ENCODE data around the gene ZFP57.

Gene ZFP57

GRCh38 chr6:29651413-29652197, 29.3 kb downstream of the ZFP57 start:
- peak; percentile 26 for DNase-seq

GRCh38 chr6:29649701-29650673, 31.0 kb downstream of the ZFP57 start:
- peak; percentile 88 for DNase-seq

GRCh38 chr6:29647927-29648642, 32.9 kb downstream of the ZFP57 start:
- peak; percentile 7 for DNase-seq

GRCh38 chr6:29641430-29642148, 39.4 kb downstream of the ZFP57 start:
- no peak for DNase-seq

GRCh38 chr6:29637247-29637646, 43.7 kb downstream of the ZFP57 start:
- DNase-seq = no peak

- DNase-seq = no peak
Observed at GRCh38 chr6:29633534-29633905, 47.4 kb downstream of the ZFP57 start.

GRCh38 chr6:29632789-29633533, 48.0 kb downstream of the ZFP57 start, which contains the start of gene GABBR1:
Gene GABBR1, minus strand, starts transcription at chr6:29633183. Its CDS starts 798 bp downstream, at chr6:29632385.
- DNase-seq = peak; percentile 59

GRCh38 chr6:29631860-29632731, 48.9 kb downstream of the ZFP57 start:
- DNase-seq = no peak

- no peak for DNase-seq
Observed at GRCh38 chr6:29631209-29631810, 49.6 kb downstream of the ZFP57 start.

GRCh38 chr6:29630315-29630714, 50.6 kb downstream of the ZFP57 start:
- DNase-seq = no peak

- DNase-seq = no peak
Observed at GRCh38 chr6:29629571-29629970, 51.4 kb downstream of the ZFP57 start.

GRCh38 chr6:29628419-29629281, 52.3 kb downstream of the ZFP57 start:
- DNase-seq = peak; percentile 14

- no peak for DNase-seq
Observed at GRCh38 chr6:29627755-29628418, 53.1 kb downstream of the ZFP57 start.

- DNase-seq = no peak
Observed at GRCh38 chr6:29626948-29627754, 53.8 kb downstream of the ZFP57 start.

- DNase-seq = no peak
Observed at GRCh38 chr6:29625337-29625930, 55.5 kb downstream of the ZFP57 start.

GRCh38 chr6:29624520-29624961, 56.4 kb downstream of the ZFP57 start:
- no peak for DNase-seq

All from NCI-H446 treated with DMSO at 0.1 percent for 48 hours (cell line).